Activated naive CD4-positive, alpha-beta T cell treated with anti-CD3 and anti-CD28 coated beads, Interleukin-2, amount 10 ng/mL, durations not matched to agents 7 days and 5 days (primary cell): Measurements from ENCODE around the gene CYP20A1.
"Not testable (repeated sequence)": the region's sequence is repeated elsewhere in the genome, so short reads cannot be mapped to it uniquely, and the experiment has no call there.

Experiments used
- CTCF ChIA-PET: fragments of 350-600 bp; sonication (Branson Sonifier 250); formaldehyde crosslinking; loops from one replicate; lab custom pipeline; 2021; ENCODE audit warnings: antibody characterized with exemption; lab: Charles Lee
- DNase-seq: peaks from one replicate; pipeline ENCODE4 v3.0.0-alpha.2; 2020
- H3K27ac Mint-ChIP-seq: one replicate; pipeline ENCODE4 v1.8.0; 2021; ENCODE audit warnings: mild to moderate bottlenecking, moderate library complexity, mixed read lengths
- H3K27me3 Mint-ChIP-seq: one replicate; pipeline ENCODE4 v1.8.0; 2021; ENCODE audit warnings: mild to moderate bottlenecking, mixed read lengths
- H3K36me3 Mint-ChIP-seq: one replicate; pipeline ENCODE4 v1.8.0; 2021; ENCODE audit warnings: mixed read lengths
- H3K4me1 Mint-ChIP-seq: one replicate; pipeline ENCODE4 v1.8.0; 2021; ENCODE audit warnings: mixed read lengths
- H3K4me3 Mint-ChIP-seq: one replicate; pipeline ENCODE4 v1.8.0; 2021; ENCODE audit warnings: mild to moderate bottlenecking, moderate library complexity, mixed read lengths
- H3K9me3 Mint-ChIP-seq: one replicate; pipeline ENCODE4 v1.8.0; 2021; ENCODE audit warnings: mixed read lengths

CYP20A1 gene

DNA sequence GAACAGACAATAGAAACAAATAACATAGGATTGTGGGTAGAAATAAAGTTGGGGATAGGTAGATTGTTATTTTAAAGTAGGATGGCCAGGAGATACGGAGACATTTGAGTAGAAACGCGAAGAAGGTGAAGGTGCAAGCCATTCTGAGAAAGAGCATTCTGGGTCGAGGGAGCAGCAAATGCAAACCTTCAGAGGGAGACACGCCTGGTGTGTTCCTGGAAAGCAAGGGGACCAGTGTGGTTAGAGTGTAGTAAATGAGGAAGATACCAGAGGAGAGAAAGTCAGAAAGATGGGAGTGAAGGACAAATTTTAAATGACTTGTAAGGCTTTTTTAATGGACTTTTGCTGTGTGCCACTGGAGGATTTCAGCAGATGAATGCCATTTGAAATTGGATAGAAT lies 1.7 kb downstream of the CYP20A1 start:
- peaks cover 31% of the 10 kb centered on the region for H3K36me3 Mint-ChIP-seq
- peak overlapping the region; percentile 100 for H3K27ac Mint-ChIP-seq
- peaks cover 4% of the 10 kb centered on the region for H3K27me3 Mint-ChIP-seq
- H3K9me3 Mint-ChIP-seq = no peaks in the 10 kb centered on the region
- no peak for DNase-seq
- CTCF ChIA-PET = interaction anchor here (1.4 to 2.4 kb wide), 2 partner anchors 15 to 575 kb away, joined by 3 to 12 read pairs; no protein-coding TSS in a partner anchor
- peak overlapping the region; percentile 91 for H3K4me3 Mint-ChIP-seq
- peaks cover 40% of the 10 kb centered on the region for H3K4me1 Mint-ChIP-seq

DNA sequence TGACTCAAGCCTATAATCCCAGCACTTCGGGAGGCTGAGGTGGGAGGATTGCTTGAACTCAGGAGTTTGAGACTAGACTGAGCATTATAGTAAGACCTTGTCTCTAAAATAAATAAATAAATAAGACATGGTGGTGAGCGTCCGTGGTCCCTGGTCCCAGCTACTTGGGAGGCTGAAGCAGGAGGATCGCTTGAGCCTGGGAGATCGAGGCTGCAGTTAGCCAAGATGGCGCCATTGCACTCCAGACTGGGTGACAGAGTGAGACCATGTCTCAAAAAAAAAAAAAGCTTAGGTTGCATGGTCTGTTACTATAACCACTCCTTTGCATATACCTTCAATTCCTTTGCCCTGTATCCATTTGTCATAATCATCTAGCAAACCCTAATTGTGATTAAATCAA lies 3.7 kb downstream of the CYP20A1 start:
- H3K4me3 Mint-ChIP-seq = no peak overlapping the region
- H3K27me3 Mint-ChIP-seq = peaks cover 4% of the 10 kb centered on the region
- CTCF ChIA-PET = interaction anchor here (1.7 kb wide), 1 partner anchor 17 kb away, joined by 3 read pairs; no protein-coding TSS in a partner anchor
- H3K27ac Mint-ChIP-seq = no peak overlapping the region
- H3K9me3 Mint-ChIP-seq = no peaks in the 10 kb centered on the region
- H3K4me1 Mint-ChIP-seq = peaks cover 46% of the 10 kb centered on the region
- no peak for DNase-seq
- H3K36me3 Mint-ChIP-seq = peaks cover 38% of the 10 kb centered on the region

DNA sequence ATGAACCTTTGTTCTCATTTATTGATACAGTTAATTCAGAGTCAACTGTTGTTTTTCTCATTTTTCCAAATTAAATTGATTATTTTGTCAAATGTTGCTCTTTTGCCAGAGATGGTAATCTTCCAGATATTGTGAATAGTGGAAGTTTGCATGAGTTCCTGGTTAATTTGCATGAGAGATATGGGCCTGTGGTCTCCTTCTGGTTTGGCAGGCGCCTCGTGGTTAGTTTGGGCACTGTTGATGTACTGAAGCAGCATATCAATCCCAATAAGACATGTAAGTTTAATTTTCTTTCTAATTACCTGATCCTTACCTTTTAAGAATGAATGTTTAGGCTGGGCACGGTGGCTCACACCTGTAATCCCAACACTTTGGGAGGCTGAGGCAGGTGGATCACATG lies 7.8 kb downstream of the CYP20A1 start:
- Mint-ChIP-seq H3K36me3 (peaks cover 34% of the 10 kb centered on the region), H3K4me3 (no peak overlapping the region), H3K27ac (no peak overlapping the region), H3K4me1 (peaks cover 17% of the 10 kb centered on the region), H3K9me3 (no peaks in the 10 kb centered on the region), H3K27me3 (no peaks in the 10 kb centered on the region)
- no peak for DNase-seq
- CTCF ChIA-PET = no interaction called here

DNA sequence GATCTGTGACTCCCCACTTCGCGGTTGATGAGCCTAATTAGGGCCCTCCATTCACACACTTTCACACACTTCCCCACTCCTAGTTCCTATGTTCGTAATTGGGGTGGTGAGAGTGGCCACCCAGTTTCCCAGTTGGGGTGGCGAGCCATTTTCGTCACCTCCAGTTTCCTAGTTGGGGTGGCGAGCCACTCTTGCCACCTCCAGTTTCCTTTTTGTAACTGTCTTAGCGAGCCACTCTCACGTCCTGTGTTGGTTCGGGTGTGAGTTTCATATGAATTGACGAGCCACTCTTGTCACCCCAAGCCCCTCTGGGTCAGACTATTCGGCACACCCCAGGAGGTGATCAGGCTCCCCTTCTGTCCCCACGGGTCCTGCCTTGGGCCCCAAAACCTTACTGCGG lies 14.0 kb downstream of the CYP20A1 start:
- no peaks in the 10 kb centered on the region for H3K27me3 Mint-ChIP-seq
- H3K36me3 Mint-ChIP-seq = peaks cover 48% of the 10 kb centered on the region
- no peak for DNase-seq
- no peaks in the 10 kb centered on the region for H3K9me3 Mint-ChIP-seq
- H3K4me1 Mint-ChIP-seq = no peaks in the 10 kb centered on the region
- H3K27ac Mint-ChIP-seq = no peak overlapping the region
- no peak overlapping the region for H3K4me3 Mint-ChIP-seq
- CTCF ChIA-PET = no interaction called here

DNA sequence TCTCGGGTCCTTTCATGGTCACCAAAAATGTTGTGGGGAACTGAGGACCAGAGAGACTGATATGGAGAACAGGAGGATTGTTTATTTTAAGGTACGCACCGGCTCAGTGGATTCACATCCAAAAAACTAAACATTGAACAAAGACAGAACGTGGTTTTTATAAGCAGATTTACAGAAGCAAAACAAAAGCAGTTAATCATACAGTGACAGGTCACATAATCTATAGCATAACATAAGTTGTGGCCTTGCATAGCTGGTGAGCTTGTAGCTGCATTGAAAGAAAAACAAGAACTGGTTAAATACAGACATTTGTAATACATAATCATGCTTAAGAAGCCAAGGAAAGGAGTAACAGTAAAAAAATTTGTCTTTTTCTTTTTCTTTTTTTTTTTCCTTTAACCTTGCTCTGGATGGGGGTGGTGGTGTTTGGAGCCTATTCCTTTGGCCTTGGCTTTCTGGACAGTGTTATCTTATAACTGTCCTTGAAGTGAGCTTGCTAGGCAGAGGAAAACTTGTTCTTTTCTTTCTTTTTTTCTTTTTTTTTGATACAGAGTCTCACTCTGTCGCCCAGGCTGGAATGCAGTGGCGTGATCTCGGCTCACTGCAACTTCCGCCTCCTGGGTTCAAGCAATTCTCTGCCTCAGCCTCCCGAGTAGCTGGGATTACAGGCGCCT lies 14.7 kb downstream of the CYP20A1 start:
- not testable (repeated sequence) for H3K27ac Mint-ChIP-seq, H3K4me1 Mint-ChIP-seq, H3K4me3 Mint-ChIP-seq, H3K27me3 Mint-ChIP-seq, DNase-seq, H3K9me3 Mint-ChIP-seq
- CTCF ChIA-PET = interaction anchor here (0.7 kb wide), 1 partner anchor 19 kb away, joined by 3 read pairs; no protein-coding TSS in a partner anchor
- H3K36me3 Mint-ChIP-seq = peaks cover 48% of the 10 kb centered on the region

DNA sequence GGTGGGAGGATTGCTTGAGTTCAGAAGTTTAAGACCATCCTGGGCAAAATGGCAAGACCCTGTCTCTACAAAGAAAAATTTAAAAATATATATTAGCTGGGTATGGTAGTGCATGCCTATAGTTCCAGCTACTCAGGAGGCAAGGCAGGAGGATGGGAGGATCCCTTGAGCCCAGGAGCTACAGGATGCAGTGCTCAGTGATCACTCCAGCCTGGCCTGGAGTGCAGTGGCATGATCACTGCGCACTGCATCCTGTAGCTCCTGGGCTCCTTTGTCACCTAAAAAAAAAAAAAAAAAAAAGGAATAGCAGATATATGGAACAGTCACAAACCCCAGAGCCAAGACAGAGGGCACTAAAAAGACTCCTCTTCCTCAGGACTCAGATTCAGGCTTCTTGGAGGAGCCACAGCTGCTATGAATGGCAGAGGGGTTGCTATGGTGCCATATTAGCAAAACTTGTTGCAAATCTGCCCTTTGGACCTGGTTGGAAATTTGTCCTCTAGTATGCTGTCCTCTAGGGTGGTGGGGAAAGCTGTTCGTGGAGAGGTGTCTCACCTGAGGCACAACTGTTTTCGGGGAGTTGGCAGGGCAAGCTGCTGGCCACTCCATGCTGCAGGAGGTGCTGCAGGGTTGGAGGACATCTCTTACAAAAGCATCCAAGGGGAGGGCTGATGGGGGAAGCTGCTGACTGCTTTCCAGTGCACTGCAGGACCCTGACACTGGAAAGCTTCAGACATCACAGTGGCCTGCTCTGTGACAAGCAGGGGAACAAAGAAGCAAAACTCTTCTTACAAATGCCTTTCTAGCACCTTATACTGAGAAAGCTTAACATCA lies 22.7 kb downstream of the CYP20A1 start:
- DNase-seq = no peak
- H3K4me1 Mint-ChIP-seq = no peaks in the 10 kb centered on the region
- H3K27me3 Mint-ChIP-seq = no peaks in the 10 kb centered on the region
- no peaks in the 10 kb centered on the region for H3K9me3 Mint-ChIP-seq
- H3K27ac Mint-ChIP-seq = no peak overlapping the region
- H3K4me3 Mint-ChIP-seq = no peak overlapping the region
- H3K36me3 Mint-ChIP-seq = peaks cover 35% of the 10 kb centered on the region
- CTCF ChIA-PET = no interaction called here

DNA sequence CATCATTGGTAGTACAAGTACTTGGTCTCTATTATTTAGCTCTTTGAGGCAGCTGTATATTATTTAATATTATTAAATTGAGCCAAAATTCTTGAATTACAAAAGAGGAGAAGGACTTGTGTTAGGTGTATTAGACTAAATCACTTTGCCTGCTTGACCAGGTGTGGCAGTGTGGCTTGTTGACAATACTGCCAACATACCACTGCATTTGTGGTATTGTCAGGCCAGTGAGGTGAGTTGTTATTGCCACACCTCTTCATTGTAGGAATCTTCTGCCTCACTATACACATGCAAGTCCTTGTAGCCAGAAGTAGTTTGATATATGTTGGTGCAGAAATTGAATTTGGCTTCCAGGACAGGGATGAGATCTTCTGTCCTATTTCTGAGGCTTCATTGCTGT lies 40.5 kb downstream of the CYP20A1 start:
- no peak overlapping the region for H3K27ac Mint-ChIP-seq
- peaks cover 36% of the 10 kb centered on the region for H3K36me3 Mint-ChIP-seq
- H3K4me3 Mint-ChIP-seq = no peak overlapping the region
- H3K9me3 Mint-ChIP-seq = no peaks in the 10 kb centered on the region
- DNase-seq = no peak
- H3K27me3 Mint-ChIP-seq = no peaks in the 10 kb centered on the region
- no peaks in the 10 kb centered on the region for H3K4me1 Mint-ChIP-seq
- CTCF ChIA-PET = no interaction called here

DNA sequence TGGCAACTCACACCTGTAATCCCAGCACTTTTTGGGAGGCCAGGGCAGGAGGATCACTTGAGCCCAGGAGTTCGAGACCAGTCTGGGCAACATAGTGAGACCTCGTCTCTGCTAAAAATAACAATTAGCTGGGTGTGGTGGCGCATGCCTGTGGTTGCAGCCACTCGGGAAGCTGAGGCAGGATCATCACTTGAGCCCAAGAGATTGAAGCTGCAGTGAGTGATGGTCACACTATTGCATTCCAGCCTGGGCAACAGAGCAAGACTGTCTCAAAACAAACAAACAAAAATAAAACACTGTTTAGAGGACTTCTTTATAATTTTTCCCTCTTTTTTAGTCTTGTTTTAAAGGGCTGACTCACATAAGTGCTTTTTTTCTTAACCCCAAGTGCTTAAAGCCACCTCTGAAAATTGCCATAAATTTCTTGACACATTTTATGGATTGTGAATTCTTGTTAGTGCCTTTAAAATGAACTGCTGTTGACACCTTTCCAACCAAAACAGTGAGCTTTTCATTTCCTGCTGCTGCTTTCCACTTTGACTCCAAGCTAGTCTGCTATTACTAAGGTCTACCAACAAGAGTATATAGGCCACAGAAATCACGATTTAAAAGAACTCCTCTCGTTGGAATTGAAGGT lies 41.7 kb downstream of the CYP20A1 start:
- no peak for DNase-seq

DNA sequence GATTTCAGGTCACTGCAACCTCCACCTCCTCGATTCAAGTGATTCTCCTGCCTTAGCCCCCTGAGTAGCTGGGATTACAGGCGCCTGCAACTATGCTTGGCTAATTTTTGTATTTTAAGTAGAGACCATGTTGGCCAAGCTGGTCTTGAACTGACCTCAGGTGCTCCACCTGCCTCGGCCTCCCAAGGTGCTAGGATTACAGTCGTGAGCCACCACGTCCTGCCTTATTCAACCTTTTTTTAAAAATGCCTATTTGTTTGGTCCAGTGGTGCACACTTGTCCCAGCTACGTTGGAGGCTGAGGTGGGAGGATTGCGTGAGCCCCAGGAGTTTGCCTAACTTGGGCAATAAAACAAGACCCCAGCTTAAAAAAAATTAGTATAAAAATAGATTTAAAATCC lies 43.3 kb downstream of the CYP20A1 start:
- Mint-ChIP-seq H3K4me3 (no peak overlapping the region), H3K27ac (no peak overlapping the region), H3K9me3 (no peaks in the 10 kb centered on the region), H3K27me3 (no peaks in the 10 kb centered on the region), H3K36me3 (peaks cover 37% of the 10 kb centered on the region), H3K4me1 (no peaks in the 10 kb centered on the region)
- no peak for DNase-seq
- CTCF ChIA-PET = no interaction called here

More for the DNA sequence above, 41.7 kb downstream of the CYP20A1 start:
- CTCF ChIA-PET = interaction anchor here (0.6 kb wide), 1 partner anchor 349 kb away, joined by 3 read pairs; no protein-coding TSS in a partner anchor
- Mint-ChIP-seq H3K27ac (no peak overlapping the region), H3K9me3 (no peaks in the 10 kb centered on the region), H3K4me3 (no peak overlapping the region), H3K36me3 (peaks cover 40% of the 10 kb centered on the region), H3K4me1 (no peaks in the 10 kb centered on the region), H3K27me3 (no peaks in the 10 kb centered on the region)

DNA sequence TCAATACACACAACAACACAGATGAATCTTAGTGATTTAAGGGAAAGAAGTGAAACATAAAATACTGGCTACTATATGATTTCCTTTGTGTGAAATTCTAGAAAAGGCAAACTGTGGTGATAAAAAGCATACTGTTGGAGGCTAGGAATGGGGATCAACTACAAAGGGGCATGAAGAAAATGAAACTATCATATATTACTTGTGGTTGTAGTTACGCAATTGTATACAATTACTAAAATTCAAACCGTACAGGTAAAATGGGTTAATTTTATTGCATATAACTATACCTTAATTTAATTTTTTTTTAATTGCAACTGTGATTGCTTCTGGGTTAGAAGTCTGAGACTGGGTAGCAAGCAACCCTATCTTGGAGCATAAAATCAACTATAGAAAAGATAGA lies 47.7 kb downstream of the CYP20A1 start:
- Mint-ChIP-seq H3K4me3 (no peak overlapping the region), H3K27me3 (no peaks in the 10 kb centered on the region), H3K9me3 (no peaks in the 10 kb centered on the region), H3K36me3 (peaks cover 24% of the 10 kb centered on the region), H3K4me1 (no peaks in the 10 kb centered on the region), H3K27ac (no peak overlapping the region)
- no peak for DNase-seq
- CTCF ChIA-PET = interaction anchor here (1.2 kb wide), 1 partner anchor 40 kb away, joined by 3 read pairs; no protein-coding TSS in a partner anchor

DNA sequence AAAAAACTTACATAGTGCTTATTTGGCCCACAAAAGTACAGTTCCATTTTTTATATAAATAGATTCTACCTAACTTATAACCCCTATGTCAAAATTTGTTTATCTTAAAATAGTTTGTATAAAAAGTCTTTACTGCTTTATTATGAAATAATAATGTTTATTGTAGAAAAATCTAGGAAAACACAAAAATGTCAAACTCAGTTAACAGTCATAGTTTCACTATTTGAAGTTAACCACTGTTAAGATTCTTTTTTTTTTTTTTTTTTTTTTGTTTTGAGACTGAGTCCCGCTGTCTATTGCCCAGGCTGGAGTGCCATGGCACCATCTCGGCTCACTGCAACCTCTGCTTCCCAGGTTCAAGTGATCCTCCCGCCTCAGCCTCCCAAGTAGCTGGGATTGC lies 62.8 kb downstream of the CYP20A1 start:
- no peaks in the 10 kb centered on the region for H3K9me3 Mint-ChIP-seq
- no peaks in the 10 kb centered on the region for H3K27me3 Mint-ChIP-seq
- peaks cover 16% of the 10 kb centered on the region for H3K36me3 Mint-ChIP-seq
- H3K27ac Mint-ChIP-seq = no peak overlapping the region
- no peak for DNase-seq
- no peak overlapping the region for H3K4me3 Mint-ChIP-seq
- CTCF ChIA-PET = no interaction called here
- H3K4me1 Mint-ChIP-seq = no peaks in the 10 kb centered on the region

DNA sequence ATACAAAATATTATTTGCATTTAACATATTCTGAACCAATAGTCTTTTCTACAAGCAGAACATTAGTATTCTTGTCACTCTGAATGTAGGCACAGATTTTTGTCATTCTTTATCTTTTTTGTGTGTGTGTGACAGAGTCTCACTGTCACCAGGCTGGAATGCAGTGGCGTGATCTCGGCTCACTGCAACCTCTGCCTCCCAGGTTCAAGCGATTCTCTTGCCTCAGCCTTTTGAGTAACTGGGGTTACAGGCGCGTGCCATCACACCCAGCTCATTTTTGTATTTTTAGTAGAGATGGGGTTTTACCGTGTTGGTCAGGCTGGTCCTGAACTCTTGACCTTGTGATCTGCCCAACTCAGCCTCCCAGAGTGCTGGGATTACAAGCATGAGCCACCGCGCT lies 63.8 kb downstream of the CYP20A1 start:
- DNase-seq, CTCF ChIA-PET, H3K9me3 Mint-ChIP-seq, H3K4me3 Mint-ChIP-seq, H3K4me1 Mint-ChIP-seq, H3K27me3 Mint-ChIP-seq, H3K27ac Mint-ChIP-seq: not testable (repeated sequence)
- peaks cover 17% of the 10 kb centered on the region for H3K36me3 Mint-ChIP-seq

DNA sequence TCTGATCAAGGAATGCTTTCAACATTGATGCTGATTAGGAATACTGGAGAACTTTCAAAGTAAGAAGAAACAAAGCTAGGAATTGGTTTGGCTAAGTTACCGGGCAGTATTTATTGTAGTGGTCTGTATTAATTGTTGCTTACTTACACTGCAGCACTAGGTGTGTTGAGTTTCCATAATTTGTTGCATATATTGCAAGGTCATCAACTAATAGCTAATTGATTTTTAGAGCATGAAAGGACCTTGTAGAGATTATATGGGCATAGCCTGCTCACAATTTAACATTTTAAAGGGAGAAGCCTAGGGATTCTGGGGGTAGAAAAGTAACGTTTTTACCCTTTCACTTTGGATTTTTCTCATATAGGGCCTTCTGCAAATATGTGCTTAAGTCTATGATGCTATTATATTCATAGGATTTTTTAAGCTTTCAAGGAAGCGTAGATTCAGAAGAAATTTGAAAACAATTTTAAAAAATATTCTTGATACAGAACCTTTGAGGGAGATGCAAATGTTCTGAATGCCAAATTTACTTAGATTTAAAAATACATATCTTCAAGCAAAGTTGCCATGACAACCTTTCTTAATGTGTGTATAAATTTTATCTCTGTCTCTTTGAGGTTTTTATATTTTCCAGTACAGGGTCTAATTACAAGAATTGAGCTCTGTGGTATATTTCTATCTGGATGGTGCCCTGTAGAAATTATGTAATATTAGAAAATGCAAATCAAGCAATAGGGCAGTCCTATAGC lies 72.0 kb downstream of the CYP20A1 start:
- DNase-seq = no peak
- CTCF ChIA-PET = no interaction called here
- Mint-ChIP-seq H3K36me3 (peaks cover 24% of the 10 kb centered on the region), H3K4me3 (no peak overlapping the region), H3K4me1 (peaks cover 2% of the 10 kb centered on the region), H3K9me3 (no peaks in the 10 kb centered on the region), H3K27ac (no peak overlapping the region), H3K27me3 (no peaks in the 10 kb centered on the region)

DNA sequence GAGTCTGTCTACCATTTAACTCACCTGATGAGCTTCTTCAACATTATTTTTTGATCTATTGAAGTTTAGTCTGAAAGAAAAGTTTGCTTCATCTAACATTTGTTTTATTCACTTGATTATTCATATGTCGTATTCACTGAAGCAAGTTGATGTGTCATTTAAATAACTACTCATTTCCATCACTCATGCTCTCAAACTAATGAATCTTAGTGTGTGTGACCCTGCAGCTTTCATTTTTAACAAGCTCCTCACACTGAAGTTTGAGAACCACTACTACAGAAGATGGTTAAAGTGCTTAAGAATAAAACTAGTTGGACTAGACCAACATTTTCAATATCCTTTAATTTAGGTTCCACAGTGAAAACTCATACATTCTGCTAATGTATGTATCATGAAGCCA lies 87.5 kb downstream of the CYP20A1 start:
- Mint-ChIP-seq H3K9me3 (no peaks in the 10 kb centered on the region), H3K36me3 (peaks cover 3% of the 10 kb centered on the region), H3K4me3 (no peak overlapping the region), H3K4me1 (peaks cover 28% of the 10 kb centered on the region), H3K27me3 (peaks cover 3% of the 10 kb centered on the region), H3K27ac (no peak overlapping the region)
- CTCF ChIA-PET = interaction anchor here (0.6 to 1.0 kb wide), 2 partner anchors 39 to 264 kb away, joined by 3 read pairs; no protein-coding TSS in a partner anchor
- no peak for DNase-seq
